Osteocyte (in vitro differentiated cells): ENCODE results near the gene DAPK2. TPM values are rescaled to one million over a fixed set of nuclear protein-coding genes. Genes with fewer than 3 reads are reported as not detected.
A peak's percentile ranks its signal among the peaks of the same experiment; 100 is the strongest.

Source experiments
- DNase-seq: peaks from one replicate; pipeline ENCODE4 v3.0.0; 2021; ENCODE audit warnings: mixed read lengths; ENCODE audit not compliant: unreplicated experiment; ENCODE audit errors: extremely low spot score
- H3K27ac Mint-ChIP-seq: one replicate; pipeline ENCODE4 v1.8.0; 2021; ENCODE audit warnings: mild to moderate bottlenecking, mixed read lengths; ENCODE audit not compliant: unreplicated experiment
- H3K27me3 Mint-ChIP-seq: one replicate; pipeline ENCODE4 v1.8.0; 2021; ENCODE audit warnings: mixed read lengths; ENCODE audit not compliant: unreplicated experiment
- H3K36me3 Mint-ChIP-seq: one replicate; pipeline ENCODE4 v1.8.0; 2021; ENCODE audit warnings: mixed read lengths; ENCODE audit not compliant: unreplicated experiment
- H3K4me1 Mint-ChIP-seq: one replicate; pipeline ENCODE4 v1.8.0; 2021; ENCODE audit warnings: mixed read lengths; ENCODE audit not compliant: unreplicated experiment
- H3K4me3 Mint-ChIP-seq: one replicate; pipeline ENCODE4 v1.8.0; 2021; ENCODE audit warnings: mild to moderate bottlenecking, moderate library complexity, mixed read lengths; ENCODE audit not compliant: unreplicated experiment
- H3K9me3 Mint-ChIP-seq: one replicate; pipeline ENCODE4 v1.8.0; 2021; ENCODE audit warnings: mixed read lengths; ENCODE audit not compliant: unreplicated experiment
- total RNA-seq: library from RNA; stranded (reverse); gene quantifications from 2 replicates; pipeline ENCODE4 v1.2.1, GENCODE V29; 2021
- TF ChIP-seq, protein P1 (sequence below): fragments of 200-600 bp; sonication (generic); IDR thresholded peaks from 2 replicates; pipeline ENCODE4 v1.5.0; 2021; ENCODE audit warnings: antibody characterized with exemption, mild to moderate bottlenecking, moderate library complexity

DAPK2 gene
- total RNA-seq, 1 donor from 2014 or later = 17.6 TPM

DNA sequence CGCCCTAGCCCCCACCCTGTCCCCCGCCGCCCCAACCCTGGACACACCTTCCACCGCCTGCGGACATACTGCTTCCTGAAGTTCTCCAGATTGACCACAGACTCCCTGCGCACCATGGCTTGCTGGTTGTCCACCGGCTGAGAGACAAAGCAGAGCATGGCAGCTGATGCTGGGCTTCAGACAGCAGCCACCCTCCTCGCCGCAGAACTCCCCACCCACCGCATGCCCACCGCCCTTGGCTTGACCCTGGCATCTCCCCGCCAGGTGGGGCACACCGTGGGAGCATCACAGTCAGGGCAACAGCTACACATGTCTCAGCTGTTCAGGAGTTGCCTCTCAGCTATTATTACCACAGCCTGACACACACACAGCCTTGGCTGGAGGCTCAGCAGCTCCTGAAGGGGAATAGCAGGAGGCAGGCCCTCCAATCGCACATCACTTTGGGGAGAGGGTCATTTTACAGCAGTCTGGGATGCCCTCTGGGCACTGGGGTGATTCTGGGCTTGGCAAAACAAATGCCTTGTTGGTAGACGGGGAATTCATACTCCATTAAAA lies 134.1 kb downstream of the DAPK2 start:
- peak overlapping the region; percentile 58 for H3K27ac Mint-ChIP-seq
- H3K27me3 Mint-ChIP-seq = no peaks in the 10 kb centered on the region
- TF ChIP-seq, protein P1, sequence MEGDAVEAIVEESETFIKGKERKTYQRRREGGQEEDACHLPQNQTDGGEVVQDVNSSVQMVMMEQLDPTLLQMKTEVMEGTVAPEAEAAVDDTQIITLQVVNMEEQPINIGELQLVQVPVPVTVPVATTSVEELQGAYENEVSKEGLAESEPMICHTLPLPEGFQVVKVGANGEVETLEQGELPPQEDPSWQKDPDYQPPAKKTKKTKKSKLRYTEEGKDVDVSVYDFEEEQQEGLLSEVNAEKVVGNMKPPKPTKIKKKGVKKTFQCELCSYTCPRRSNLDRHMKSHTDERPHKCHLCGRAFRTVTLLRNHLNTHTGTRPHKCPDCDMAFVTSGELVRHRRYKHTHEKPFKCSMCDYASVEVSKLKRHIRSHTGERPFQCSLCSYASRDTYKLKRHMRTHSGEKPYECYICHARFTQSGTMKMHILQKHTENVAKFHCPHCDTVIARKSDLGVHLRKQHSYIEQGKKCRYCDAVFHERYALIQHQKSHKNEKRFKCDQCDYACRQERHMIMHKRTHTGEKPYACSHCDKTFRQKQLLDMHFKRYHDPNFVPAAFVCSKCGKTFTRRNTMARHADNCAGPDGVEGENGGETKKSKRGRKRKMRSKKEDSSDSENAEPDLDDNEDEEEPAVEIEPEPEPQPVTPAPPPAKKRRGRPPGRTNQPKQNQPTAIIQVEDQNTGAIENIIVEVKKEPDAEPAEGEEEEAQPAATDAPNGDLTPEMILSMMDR = no peak
- DNase-seq = no peak
- no peaks in the 10 kb centered on the region for H3K36me3 Mint-ChIP-seq
- H3K4me3 Mint-ChIP-seq = no peak overlapping the region
- H3K9me3 Mint-ChIP-seq = peaks cover 3% of the 10 kb centered on the region
- peaks cover 83% of the 10 kb centered on the region for H3K4me1 Mint-ChIP-seq

DNA sequence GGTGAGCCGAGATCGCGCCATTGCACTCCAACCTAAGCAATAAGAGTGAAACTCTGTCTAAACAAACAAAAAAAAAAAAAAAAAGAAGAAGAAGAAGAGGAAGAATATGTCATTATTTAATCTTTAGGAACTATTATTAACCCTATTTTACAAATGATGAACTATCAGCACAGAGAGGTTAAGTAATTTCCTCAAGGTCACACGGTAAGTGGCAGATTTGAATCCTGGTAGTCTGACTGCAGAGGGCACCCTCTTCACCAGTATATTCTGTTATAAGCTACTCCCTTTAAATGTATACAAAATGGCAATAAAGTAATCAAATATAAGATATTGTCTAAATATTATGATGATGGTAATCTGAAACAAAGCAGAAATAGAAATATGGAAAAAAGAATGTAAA lies 135.1 kb downstream of the DAPK2 start:
- TF ChIP-seq, protein P1 = peak; percentile 8
- Mint-ChIP-seq H3K36me3 (no peaks in the 10 kb centered on the region), H3K9me3 (no peaks in the 10 kb centered on the region), H3K4me1 (peaks cover 76% of the 10 kb centered on the region), H3K4me3 (no peak overlapping the region), H3K27me3 (no peaks in the 10 kb centered on the region), H3K27ac (peak overlapping the region; percentile 93)
- DNase-seq = no peak

DNA sequence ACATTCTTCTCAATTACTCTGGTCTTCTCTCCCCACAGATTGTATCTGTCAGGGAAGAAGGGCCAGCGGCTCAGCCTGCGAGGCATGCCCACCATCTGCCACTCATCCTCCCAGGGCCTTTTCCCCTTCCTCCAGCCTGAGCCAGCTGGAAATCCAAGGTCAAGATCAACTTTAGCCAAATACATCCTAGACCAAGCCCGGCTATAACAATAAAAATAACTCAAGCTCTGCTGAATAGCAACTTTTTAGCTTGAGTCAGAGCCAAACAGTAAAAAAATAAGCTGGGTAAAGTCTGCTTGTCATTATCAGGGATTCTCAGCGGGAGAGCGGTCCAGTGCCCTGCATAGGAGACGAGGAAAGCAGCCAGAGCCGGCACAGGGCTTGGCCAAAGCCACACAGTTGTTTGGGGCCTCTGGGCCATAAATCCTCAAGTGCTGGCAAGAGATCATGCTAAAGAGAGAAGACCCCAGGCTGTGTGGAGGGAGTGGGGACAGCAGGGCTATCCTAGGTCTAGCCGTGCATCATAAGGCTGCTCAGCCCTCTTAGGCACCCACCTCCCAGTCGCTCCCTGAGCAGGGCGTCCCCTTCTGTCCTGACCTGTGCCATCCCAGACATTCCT lies 136.4 kb downstream of the DAPK2 start:
- H3K27ac Mint-ChIP-seq = peak overlapping the region; percentile 93
- H3K4me1 Mint-ChIP-seq = peaks cover 66% of the 10 kb centered on the region
- no peaks in the 10 kb centered on the region for H3K9me3 Mint-ChIP-seq
- TF ChIP-seq, protein P1 = no peak
- no peaks in the 10 kb centered on the region for H3K27me3 Mint-ChIP-seq
- no peaks in the 10 kb centered on the region for H3K36me3 Mint-ChIP-seq
- DNase-seq = peak; percentile 90
- no peak overlapping the region for H3K4me3 Mint-ChIP-seq

DNA sequence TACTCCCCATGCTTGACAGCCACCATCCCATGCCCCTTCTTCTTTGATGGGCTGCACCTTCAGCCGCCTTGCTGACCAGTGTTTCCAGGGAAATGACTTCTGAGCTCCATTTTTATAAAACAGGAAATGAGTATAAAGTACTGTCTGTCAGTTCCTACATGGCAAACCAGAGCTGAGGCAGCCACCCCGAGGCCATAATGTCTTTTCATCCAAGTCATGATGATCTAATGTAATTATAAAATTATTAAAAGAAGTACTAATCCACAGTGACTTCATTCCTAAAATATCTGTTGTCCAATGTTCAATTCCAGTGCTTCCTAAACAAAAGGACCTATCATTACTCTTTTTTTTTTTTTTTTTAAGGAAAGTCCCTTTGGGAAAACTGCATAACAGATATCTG lies 137.3 kb downstream of the DAPK2 start:
- Mint-ChIP-seq H3K4me3 (no peak overlapping the region), H3K9me3 (no peaks in the 10 kb centered on the region), H3K4me1 (peaks cover 62% of the 10 kb centered on the region), H3K36me3 (no peaks in the 10 kb centered on the region), H3K27me3 (no peaks in the 10 kb centered on the region), H3K27ac (peak overlapping the region; percentile 93)
- no peak for DNase-seq
- TF ChIP-seq, protein P1 = no peak

DNA sequence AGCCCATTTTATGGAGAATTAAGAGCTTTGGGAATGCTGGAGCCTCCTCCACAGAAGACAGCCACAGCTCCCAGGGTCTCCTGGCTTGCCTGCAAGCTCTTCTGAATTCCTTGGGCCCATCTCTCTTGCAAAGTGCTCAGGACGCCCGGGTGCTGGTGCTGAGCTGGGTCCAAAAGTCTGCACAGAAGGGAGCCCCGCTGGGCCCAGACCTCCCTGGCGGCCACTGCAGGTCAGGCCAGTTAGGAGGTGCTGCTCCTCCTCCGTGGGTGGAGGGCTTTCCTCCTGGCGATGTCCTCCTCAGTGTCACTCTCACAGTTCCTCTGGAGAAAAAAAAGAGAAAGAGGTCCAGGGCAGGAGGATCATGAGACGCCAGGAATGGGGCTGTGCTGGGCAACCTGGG lies 138.0 kb downstream of the DAPK2 start:
- peaks cover 55% of the 10 kb centered on the region for H3K4me1 Mint-ChIP-seq
- H3K27me3 Mint-ChIP-seq = no peaks in the 10 kb centered on the region
- peak overlapping the region; percentile 56 for H3K27ac Mint-ChIP-seq
- no peak overlapping the region for H3K4me3 Mint-ChIP-seq
- DNase-seq = no peak
- H3K9me3 Mint-ChIP-seq = no peaks in the 10 kb centered on the region
- TF ChIP-seq, protein P1 = no peak
- H3K36me3 Mint-ChIP-seq = no peaks in the 10 kb centered on the region
